ENCODE measurements around the gene ARHGEF39.

ARHGEF39 gene

GRCh38 chr9:35665471-35665818 lies 450 bp upstream of the ARHGEF39 start:
- H3K9ac ChIP-seq (ENCODE audit: low read length): peak overlapping the region; percentile 71
- H3K4me1 ChIP-seq (ENCODE audit: low read length): peaks cover 9% of the 10 kb centered on the region
- H4K20me1 ChIP-seq (ENCODE audit: insufficient read depth, low read length): no peaks in the 10 kb centered on the region
- H3K9me2 ChIP-seq (replicated peaks; ENCODE audit: insufficient read depth, low read length): no peaks in the 10 kb centered on the region
- peak overlapping the region; percentile 97 for H2AFZ ChIP-seq (ENCODE audit: low read length)
- no peak overlapping the region for H3K27ac ChIP-seq (ENCODE audit: low read length)
- H3K27me3 ChIP-seq (replicated peaks; ENCODE audit: insufficient read depth, low read length): no peaks in the 10 kb centered on the region
- peak overlapping the region; percentile 83 for H3K4me3 ChIP-seq (ENCODE audit: low read length)
- TF ChIP-seq EZH2phosphoT487 (IDR thresholded peaks at IDR 0.05; ENCODE audit: low read length) (no peak), CTCF (IDR thresholded peaks at IDR 0.05; ENCODE audit: low read length) (no peak), EZH2 (optimal IDR thresholded peaks at IDR 0.05; ENCODE audit: low read depth, low read length) (no peak)
- no peak for DNase-seq
- H3F3A ChIP-seq (ENCODE audit: insufficient read depth, low read length): peaks cover 16% of the 10 kb centered on the region
- H3K4me2 ChIP-seq (ENCODE audit: low read depth, low read length): peak overlapping the region; percentile 97
- H3K79me2 ChIP-seq (ENCODE audit: low read length): peaks cover under 1% of the 10 kb centered on the region; the same call in 1 of the 2 replicates
- no peaks in the 10 kb centered on the region for H3K36me3 ChIP-seq (replicated peaks; ENCODE audit: insufficient read depth, low read length)
- H3K9me3 ChIP-seq (replicated peaks; ENCODE audit: insufficient read depth, low read length): no peaks in the 10 kb centered on the region

- H3K9ac ChIP-seq (ENCODE audit: low read length): no peak overlapping the region
- TF ChIP-seq EZH2phosphoT487 (IDR thresholded peaks at IDR 0.05; ENCODE audit: low read length): no peak
- no peak for TF ChIP-seq EZH2 (optimal IDR thresholded peaks at IDR 0.05; ENCODE audit: low read depth, low read length)
- TF ChIP-seq CTCF (IDR thresholded peaks at IDR 0.05; ENCODE audit: low read length): no peak
- H3F3A ChIP-seq (ENCODE audit: insufficient read depth, low read length): peaks cover 30% of the 10 kb centered on the region
- no peaks in the 10 kb centered on the region for H3K27me3 ChIP-seq (replicated peaks; ENCODE audit: insufficient read depth, low read length)
- peaks cover 14% of the 10 kb centered on the region for H3K79me2 ChIP-seq (ENCODE audit: low read length)
- H3K4me3 ChIP-seq (ENCODE audit: low read length): no peak overlapping the region
- no peaks in the 10 kb centered on the region for H4K20me1 ChIP-seq (ENCODE audit: insufficient read depth, low read length)
- H3K4me2 ChIP-seq (ENCODE audit: low read depth, low read length): no peak overlapping the region
- DNase-seq: no peak
- no peak overlapping the region for H2AFZ ChIP-seq (ENCODE audit: low read length)
- H3K9me2 ChIP-seq (replicated peaks; ENCODE audit: insufficient read depth, low read length): no peaks in the 10 kb centered on the region
- H3K4me1 ChIP-seq (ENCODE audit: low read length): peaks cover 18% of the 10 kb centered on the region
- H3K9me3 ChIP-seq (replicated peaks; ENCODE audit: insufficient read depth, low read length): no peaks in the 10 kb centered on the region
- no peaks in the 10 kb centered on the region for H3K36me3 ChIP-seq (replicated peaks; ENCODE audit: insufficient read depth, low read length)
- H3K27ac ChIP-seq (ENCODE audit: low read length): no peak overlapping the region
These were observed 2.6 kb downstream of the ARHGEF39 start for GRCh38 chr9:35662437-35662836.

GRCh38 chr9:35661756-35662350 lies 3.1 kb downstream of the ARHGEF39 start:
- no peak for DNase-seq
- no peaks in the 10 kb centered on the region for H3K9me2 ChIP-seq (replicated peaks; ENCODE audit: insufficient read depth, low read length)
- H3K79me2 ChIP-seq (ENCODE audit: low read length): peaks cover 14% of the 10 kb centered on the region
- H3K4me3 ChIP-seq (ENCODE audit: low read length): no peak overlapping the region
- H3K9ac ChIP-seq (ENCODE audit: low read length): no peak overlapping the region
- H2AFZ ChIP-seq (ENCODE audit: low read length): no peak overlapping the region
- no peaks in the 10 kb centered on the region for H3K9me3 ChIP-seq (replicated peaks; ENCODE audit: insufficient read depth, low read length)
- H4K20me1 ChIP-seq (ENCODE audit: insufficient read depth, low read length): no peaks in the 10 kb centered on the region
- no peaks in the 10 kb centered on the region for H3K36me3 ChIP-seq (replicated peaks; ENCODE audit: insufficient read depth, low read length)
- H3K27me3 ChIP-seq (replicated peaks; ENCODE audit: insufficient read depth, low read length): no peaks in the 10 kb centered on the region
- H3K4me1 ChIP-seq (ENCODE audit: low read length): peaks cover 22% of the 10 kb centered on the region
- TF ChIP-seq EZH2 (optimal IDR thresholded peaks at IDR 0.05; ENCODE audit: low read depth, low read length) (no peak), EZH2phosphoT487 (IDR thresholded peaks at IDR 0.05; ENCODE audit: low read length) (no peak), CTCF (IDR thresholded peaks at IDR 0.05; ENCODE audit: low read length) (no peak)
- no peak overlapping the region for H3K4me2 ChIP-seq (ENCODE audit: low read depth, low read length)
- peaks cover 36% of the 10 kb centered on the region for H3F3A ChIP-seq (ENCODE audit: insufficient read depth, low read length)
- no peak overlapping the region for H3K27ac ChIP-seq (ENCODE audit: low read length)

Data from MM.1S (cell line).